Upper lobe of right lung (tissue), 1 donor: ENCODE data around the gene COQ5. TPM values are rescaled to one million over a fixed set of nuclear protein-coding genes. Genes with fewer than 3 reads are reported as not detected.

Experiments
- ATAC-seq: fragments of 200-7000 bp; cut with Tn5 transposase; one replicate; pipeline ENCODE4 v1.9.1; 2020; ENCODE audit warnings: mild to moderate bottlenecking, moderate library complexity
- DNase-seq: peaks from one replicate; pipeline ENCODE4 v3.0.0-alpha.2; 2020
- H3K27ac ChIP-seq: fragments of 200-600 bp; one replicate; pipeline ENCODE4 v1.8.0; 2022
- H3K27me3 ChIP-seq: fragments of 200-600 bp; one replicate; pipeline ENCODE4 v1.8.0; 2022; ENCODE audit warnings: mild to moderate bottlenecking
- H3K36me3 ChIP-seq: fragments of 200-600 bp; one replicate; pipeline ENCODE4 v1.8.0; 2022
- H3K4me1 ChIP-seq: fragments of 200-600 bp; one replicate; pipeline ENCODE4 v1.8.0; 2022
- H3K4me3 ChIP-seq: fragments of 200-600 bp; one replicate; pipeline ENCODE4 v1.8.0; 2022; ENCODE audit warnings: mild to moderate bottlenecking
- H3K9me3 ChIP-seq: fragments of 200-600 bp; one replicate; pipeline ENCODE4 v1.8.0; 2022
- CTCF ChIP-seq: fragments of 200-600 bp; IDR thresholded peaks from one replicate; pipeline ENCODE4 v1.8.0; 2022; ENCODE audit warnings: antibody characterized with exemption
- intact Hi-C: fragments of 100-400 bp; cut with DNase I; formaldehyde crosslinking; loops from one replicate; pipeline ENCODE4 v1.11.0; 2022
- total RNA-seq: library from RNA; stranded (reverse); fragmentation: NEBNext Ultra II Directional; extraction: Animal tissue kit (Norgen Biotek cat#: 25700); gene quantifications from one replicate; pipeline ENCODE4 v1.2.1, GENCODE V29; 2021
- donor health status: DM: no; HTN: yes; CAD: no; lungs with severe emphysema.

COQ5 gene
- total RNA-seq, 1 donor from 2014 or later = 19.6 TPM

DNA sequence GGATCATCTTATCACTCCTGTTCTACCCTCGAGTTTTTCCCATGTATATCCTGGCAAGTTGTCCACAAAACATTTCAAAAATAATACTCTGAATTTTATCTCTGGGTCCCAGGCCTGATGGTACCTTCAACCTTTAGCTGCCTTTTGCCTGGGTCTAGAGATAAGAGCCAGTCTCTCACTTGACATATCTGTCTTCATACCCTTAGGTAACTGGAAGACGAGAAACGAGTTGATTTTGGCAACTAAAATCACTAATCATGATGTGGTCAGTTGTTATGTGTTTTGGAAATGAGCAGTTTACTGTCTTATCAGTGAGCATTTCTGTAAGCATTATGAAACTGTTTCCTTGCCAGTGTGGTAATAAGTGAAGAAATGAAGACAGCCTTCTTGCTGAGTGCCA, 11.5 kb upstream of the COQ5 start:
- Histone ChIP-seq H3K4me1 (peaks cover 72% of the 10 kb centered on the region), H3K36me3 (peaks cover 11% of the 10 kb centered on the region), H3K27me3 (no peaks in the 10 kb centered on the region), H3K27ac (peak overlapping the region; percentile 67), H3K4me3 (no peak overlapping the region), H3K9me3 (no peaks in the 10 kb centered on the region)
- DNase-seq (no peak), ATAC-seq (peak; percentile 45)
- intact Hi-C loops = no loop called here
- TF ChIP-seq CTCF = no peak

- ATAC-seq (no peak), DNase-seq (no peak)
- Histone ChIP-seq H3K4me1 (peaks cover 71% of the 10 kb centered on the region), H3K36me3 (peaks cover 10% of the 10 kb centered on the region), H3K9me3 (no peaks in the 10 kb centered on the region), H3K4me3 (no peak overlapping the region), H3K27me3 (no peaks in the 10 kb centered on the region), H3K27ac (peak overlapping the region; percentile 67)
- TF ChIP-seq CTCF = no peak
- intact Hi-C loops = no loop called here
Observed at GRCh38 chr12:120539303-120539702, 10.3 kb upstream of the COQ5 start.

- H3K4me3 ChIP-seq = peak overlapping the region; percentile 87
- H3K4me1 ChIP-seq = peaks cover 71% of the 10 kb centered on the region
- peaks cover 10% of the 10 kb centered on the region for H3K36me3 ChIP-seq
- H3K9me3 ChIP-seq = no peaks in the 10 kb centered on the region
- H3K27ac ChIP-seq = peak overlapping the region; percentile 67
- intact Hi-C loops = no loop called here
- no peak for DNase-seq
- TF ChIP-seq CTCF = no peak
- H3K27me3 ChIP-seq = no peaks in the 10 kb centered on the region
- peak; percentile 63 for ATAC-seq
Observed at GRCh38 chr12:120538281-120539156, 9.6 kb upstream of the COQ5 start.

GRCh38 chr12:120537856-120538220, 8.9 kb upstream of the COQ5 start:
- TF ChIP-seq CTCF = no peak
- no peaks in the 10 kb centered on the region for H3K9me3 ChIP-seq
- H3K4me3 ChIP-seq = peak overlapping the region; percentile 87
- H3K4me1 ChIP-seq = peaks cover 68% of the 10 kb centered on the region
- peak overlapping the region; percentile 67 for H3K27ac ChIP-seq
- ATAC-seq (no peak), DNase-seq (no peak)
- no peaks in the 10 kb centered on the region for H3K27me3 ChIP-seq
- intact Hi-C loops = no loop called here
- H3K36me3 ChIP-seq = peaks cover 10% of the 10 kb centered on the region

- no peaks in the 10 kb centered on the region for H3K27me3 ChIP-seq
- DNase-seq = no peak
- intact Hi-C loops = no loop called here
Observed at GRCh38 chr12:120536064-120536791, 7.3 kb upstream of the COQ5 start.

More at GRCh38 chr12:120536064-120536791, 7.3 kb upstream of the COQ5 start:
- Histone ChIP-seq H3K36me3 (no peaks in the 10 kb centered on the region), H3K9me3 (no peaks in the 10 kb centered on the region), H3K4me3 (peak overlapping the region; percentile 87), H3K27ac (peak overlapping the region; percentile 91), H3K4me1 (peaks cover 56% of the 10 kb centered on the region)
- no peak for TF ChIP-seq CTCF
- ATAC-seq = no peak
